ENCODE data around the gene MYO18B. TPM values are rescaled to one million over a fixed set of nuclear protein-coding genes. Genes with fewer than 3 reads are reported as not detected.
A peak's percentile ranks its signal among the peaks of the same experiment; 100 is the strongest.

Gene MYO18B
- total and polyA plus RNA-seq, 2 of the 8 experiments (the other 6 are each of a cell fraction or from before 2014, with no cell fraction given) = 0.62 to 0.78 TPM

DNA sequence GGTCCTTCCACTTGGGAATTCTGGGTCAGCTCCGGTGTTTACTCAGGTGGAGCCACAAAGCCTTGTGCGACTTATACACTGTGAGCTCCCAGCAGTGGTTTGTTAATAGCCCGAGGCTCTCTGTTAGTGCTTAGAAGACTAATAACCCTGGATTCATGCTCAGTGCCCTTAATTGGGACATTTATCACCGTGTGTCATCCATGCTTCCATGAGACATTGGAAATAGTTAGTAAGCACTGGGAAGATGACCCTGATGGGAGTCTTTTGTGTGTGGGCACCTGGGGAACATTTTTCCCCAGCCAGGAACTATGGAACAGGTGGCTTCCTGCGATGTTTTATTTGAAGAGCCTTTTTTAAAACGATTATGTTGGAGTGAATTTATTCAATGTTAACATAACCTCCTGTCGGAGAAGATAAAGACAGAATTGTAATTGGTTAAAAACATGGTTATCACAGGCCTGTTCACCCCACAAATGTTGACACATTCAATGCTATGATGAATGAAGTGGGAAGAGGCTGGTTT is 188.9 kb downstream of the MYO18B start:
- Histone ChIP-seq H4K20me1 (replicated peaks in 1 of 2; ENCODE audit: control insufficient read depth in 1 of 2, insufficient read depth in 2 of 2, low read length in 2 of 2) (no peaks in the 10 kb centered on the region), H2AK5ac (ENCODE audit: low read depth, low read length) (no peak overlapping the region), H3K79me2 (ENCODE audit: control insufficient read depth in 1 of 2, insufficient read depth in 2 of 2, low read length in 2 of 2) (no peaks in the 10 kb centered on the region), H3K9me3 (ENCODE audit: insufficient read depth in 2 of 2, low read depth in 1 of 2, low read length in 1 of 2) (no peaks in the 10 kb centered on the region), H4K8ac (ENCODE audit: extremely low read depth, insufficient read depth, low read length) (no peak overlapping the region), H3K23me2 (ENCODE audit: low read depth, low read length) (no peaks in the 10 kb centered on the region), H2BK12ac (ENCODE audit: low read depth, low read length) (no peak overlapping the region), H2BK5ac (ENCODE audit: low read depth, low read length) (no peak overlapping the region), H2AFZ (ENCODE audit: low read length) (no peak overlapping the region), H3K23ac (ENCODE audit: insufficient read length) (no peak overlapping the region), H3K79me1 (ENCODE audit: low read depth, low read length) (no peaks in the 10 kb centered on the region), H3K27me3 (replicated peaks in 1 of 4; ENCODE audit: control insufficient read depth in 3 of 4, extremely low read depth in 1 of 4, insufficient read depth in 3 of 4, low read length in 3 of 4) (no peaks in the 10 kb centered on the region; a peak in 1 of 7 replicates), H3K36me3 (ENCODE audit: control insufficient read depth in 2 of 4, insufficient read depth in 4 of 4, low read length in 3 of 4) (no peaks in the 10 kb centered on the region), H4K91ac (replicated peaks; ENCODE audit: insufficient read length, low read length) (no peak overlapping the region), H3K9ac (replicated peaks in 1 of 4; ENCODE audit: extremely low read depth in 1 of 4, low read depth in 3 of 4, low read length in 3 of 4) (no peak overlapping the region), H2BK20ac (ENCODE audit: low read length) (no peak overlapping the region), H3K4me1 (replicated peaks in 1 of 4; ENCODE audit: control insufficient read depth in 3 of 4, insufficient read depth in 4 of 4, low read length in 3 of 4) (peaks cover 10 to 33% (median 16%) of the 10 kb centered on the region in 4 experiments; a peak in 6 of 7 replicates), H2BK15ac (ENCODE audit: low read length) (no peak overlapping the region), H3K4me3 (ENCODE audit: extremely low read depth in 1 of 4, insufficient read depth in 2 of 4, low read depth in 3 of 4, low read length in 4 of 4) (no peak overlapping the region), H3K4me2 (ENCODE audit: insufficient read depth in 1 of 2, low read depth in 2 of 2, low read length in 2 of 2) (no peak overlapping the region), H4K5ac (ENCODE audit: insufficient read length, low read depth, low read length) (no peak overlapping the region), H3K4ac (replicated peaks; ENCODE audit: insufficient read length, low read depth, low read length) (no peak overlapping the region), H3K27ac (ENCODE audit: low read depth, low read length) (no peak overlapping the region), H3K56ac (replicated peaks; ENCODE audit: insufficient read length, low read depth, low read length) (no peak overlapping the region), H3K14ac (ENCODE audit: insufficient read length) (no peak overlapping the region), H3K18ac (ENCODE audit: extremely low read depth, low read length) (peak overlapping the region; percentile 87), H2BK120ac (replicated peaks; ENCODE audit: low read depth, low read length) (no peak overlapping the region)
- 87% methylated on average over 7 of the region's 7 CpGs; no CpG with 5 or more reads in 1 of the 2 experiments for WGBS, 2 experiments (ENCODE audit: extremely low coverage in 1 of 2, insufficient coverage in 1 of 2, insufficient read length in 1 of 2, insufficient replicate concordance in 2 of 2, low coverage in 1 of 2, low lambda C conversion rate in 2 of 2, missing lambda C conversion rate in 1 of 2)
- POLR2A ChIA-PET (ENCODE audit: partially characterized antibody) = no interaction called here
- CTCF ChIA-PET (ENCODE audit: partially characterized antibody) = interaction anchor here (0.5 kb wide), 1 partner anchor 967 kb away, joined by 5 read pairs; no protein-coding TSS in a partner anchor
- FAIRE-seq (no peak), DNase-seq (ENCODE audit: low read depth in 1 of 2, low spot score in 2 of 2) (no peak)
- TF ChIP-seq SP1 (IDR thresholded peaks at IDR 0.05; ENCODE audit: low read depth, low read length) = no peak
- no peak for TF ChIP-seq EGR1 (IDR thresholded peaks at IDR 0.05; ENCODE audit: borderline replicate concordance, low read depth, low read length)
- TF ChIP-seq CBX8 (IDR thresholded peaks at IDR 0.05; ENCODE audit: borderline replicate concordance, low read depth, low read length) = no peak
- no peak for TF ChIP-seq HDAC6 (IDR thresholded peaks at IDR 0.05; ENCODE audit: low read depth, low read length)
- TF ChIP-seq JUND (IDR thresholded peaks at IDR 0.05; ENCODE audit: low read length) = no peak
- no peak for TF ChIP-seq KDM5A (IDR thresholded peaks at IDR 0.05; ENCODE audit: low read length)
- TF ChIP-seq JUN (IDR thresholded peaks at IDR 0.05; ENCODE audit: low read depth, low read length) = no peak
- no peak for TF ChIP-seq SAP30 (IDR thresholded peaks at IDR 0.05; ENCODE audit: insufficient read depth, insufficient replicate concordance, low read length)
- TF ChIP-seq POLR2A (IDR thresholded peaks at IDR 0.05; ENCODE audit: control extremely low read depth in 1 of 2, low read depth in 2 of 2, low read length in 2 of 2) = no peak
- no peak for TF ChIP-seq BRCA1 (IDR thresholded peaks at IDR 0.05; ENCODE audit: low read depth, low read length)
- no peak for TF ChIP-seq POLR2AphosphoS5 (IDR thresholded peaks at IDR 0.05; ENCODE audit: low read depth, low read length)
- no peak for TF ChIP-seq NRF1 (IDR thresholded peaks at IDR 0.05; ENCODE audit: low read depth, low read length)
- no peak for TF ChIP-seq FOSL1 (IDR thresholded peaks at IDR 0.05; ENCODE audit: insufficient read depth, low read depth, low read length)
- no peak for TF ChIP-seq EP300 (IDR thresholded peaks at IDR 0.05; ENCODE audit: borderline replicate concordance in 1 of 2, low read depth in 2 of 2, low read length in 2 of 2)
- no peak for TF ChIP-seq CBX5 (IDR thresholded peaks at IDR 0.05; ENCODE audit: low read depth, low read length)
